HG02938 (cell line): ENCODE data around the gene ARHGAP15.

Experiments
- ATAC-seq: cut with Tn5 transposase; IDR thresholded peaks from one replicate; pipeline ENCODE4 v1.9.1; 2021; ENCODE audit warnings: mild to moderate bottlenecking, moderate library complexity; ENCODE audit not compliant: unreplicated experiment

ARHGAP15 gene

GRCh38 chr2:143219266-143219665 is 90.0 kb downstream of the ARHGAP15 start:
- no peak for ATAC-seq

GRCh38 chr2:143223556-143223955 is 94.3 kb downstream of the ARHGAP15 start:
- ATAC-seq = no peak

GRCh38 chr2:143225931-143226330 is 96.7 kb downstream of the ARHGAP15 start:
- ATAC-seq = no peak

GRCh38 chr2:143226714-143227541 is 97.7 kb downstream of the ARHGAP15 start:
- no peak for ATAC-seq

- ATAC-seq = no peak
Measured at GRCh38 chr2:143229411-143229810, 100.2 kb downstream of the ARHGAP15 start.

- no peak for ATAC-seq
Measured at GRCh38 chr2:143229952-143230351, 100.7 kb downstream of the ARHGAP15 start.

- no peak for ATAC-seq
Measured at GRCh38 chr2:143230506-143231253, 101.5 kb downstream of the ARHGAP15 start.

GRCh38 chr2:143231254-143231645 is 102.0 kb downstream of the ARHGAP15 start:
- ATAC-seq = no peak

GRCh38 chr2:143237146-143237777 is 108.0 kb downstream of the ARHGAP15 start:
- ATAC-seq = no peak

GRCh38 chr2:143241403-143242088 is 112.3 kb downstream of the ARHGAP15 start:
- ATAC-seq = no peak

GRCh38 chr2:143246246-143246645 is 117.0 kb downstream of the ARHGAP15 start:
- no peak for ATAC-seq

- no peak for ATAC-seq
Measured at GRCh38 chr2:143246815-143247744, 117.9 kb downstream of the ARHGAP15 start.

GRCh38 chr2:143248631-143249030 is 119.4 kb downstream of the ARHGAP15 start:
- ATAC-seq = no peak

GRCh38 chr2:143251681-143252080 is 122.5 kb downstream of the ARHGAP15 start:
- ATAC-seq = no peak

GRCh38 chr2:143252138-143252907 is 123.1 kb downstream of the ARHGAP15 start:
- no peak for ATAC-seq

- ATAC-seq = no peak
Measured at GRCh38 chr2:143254110-143254509, 124.9 kb downstream of the ARHGAP15 start.

- ATAC-seq = no peak
Measured at GRCh38 chr2:143255086-143255485, 125.9 kb downstream of the ARHGAP15 start.

- ATAC-seq = no peak
Measured at GRCh38 chr2:143255899-143256298, 126.7 kb downstream of the ARHGAP15 start.
